Stimulated activated CD8-positive, alpha-beta memory T cell treated with anti-CD3 and anti-CD28 coated beads, Interleukin-2, amount 100 ng/mL, for 1 hour (primary cell): Measurements from ENCODE around the gene NDUFV3.
A peak's percentile ranks its signal among the peaks of the same experiment; 100 is the strongest.
"Not testable (repeated sequence)": the region's sequence is repeated elsewhere in the genome, so short reads cannot be mapped to it uniquely, and the experiment has no call there.

ENCODE experiments used
- DNase-seq, 2 donors: peaks; one replicate each; pipeline ENCODE4 v3.0.0-alpha.2; 2020; ENCODE audit warnings: low read depth in 2 of 2

Gene NDUFV3

GRCh38 chr21:42892582-42892930 is 553 bp upstream of the NDUFV3 start:
- DNase-seq = no peak

- DNase-seq = no peak
Measured at GRCh38 chr21:42900446-42900845, 7.3 kb downstream of the NDUFV3 start.

- DNase-seq = no peak
Measured at GRCh38 chr21:42903817-42904216, 10.7 kb downstream of the NDUFV3 start.

- no peak for DNase-seq
Measured at GRCh38 chr21:42905195-42905594, 12.1 kb downstream of the NDUFV3 start.

- no peak for DNase-seq
Measured at GRCh38 chr21:42906233-42906632, 13.1 kb downstream of the NDUFV3 start.

GRCh38 chr21:42908484-42908883 is 15.4 kb downstream of the NDUFV3 start:
- not testable (repeated sequence) for DNase-seq

GRCh38 chr21:42911920-42912319 is 18.8 kb downstream of the NDUFV3 start:
- DNase-seq = not testable (repeated sequence)

- no peak for DNase-seq
Measured at GRCh38 chr21:42913476-42913875, 20.4 kb downstream of the NDUFV3 start.

GRCh38 chr21:42918291-42918690 is 25.2 kb downstream of the NDUFV3 start:
- no peak for DNase-seq

GRCh38 chr21:42921927-42922326 is 28.8 kb downstream of the NDUFV3 start:
- DNase-seq = no peak

- no peak for DNase-seq
Measured at GRCh38 chr21:42922918-42923317, 29.8 kb downstream of the NDUFV3 start.

- DNase-seq = peak; percentile 8 to 26
Measured at GRCh38 chr21:42923553-42924432, 30.7 kb downstream of the NDUFV3 start.

GRCh38 chr21:42924433-42924751 is 31.3 kb downstream of the NDUFV3 start:
- no peak for DNase-seq

GRCh38 chr21:42925114-42925926 is 32.2 kb downstream of the NDUFV3 start, which contains the start of gene ERVH48-1:
TSS of gene ERVH48-1 (minus strand) at chr21:42925630. CDS start at chr21:42919006, 6,624 bp downstream.
- no peak for DNase-seq

- DNase-seq = not testable (repeated sequence)
Measured at GRCh38 chr21:42927474-42928200, 34.5 kb downstream of the NDUFV3 start.

- no peak for DNase-seq
Measured at GRCh38 chr21:42929969-42930368, 36.9 kb downstream of the NDUFV3 start.

GRCh38 chr21:42931560-42932235 is 38.6 kb downstream of the NDUFV3 start:
- DNase-seq = no peak

GRCh38 chr21:42932378-42933136 is 39.4 kb downstream of the NDUFV3 start:
- not testable (repeated sequence) for DNase-seq

- DNase-seq = not testable (repeated sequence)
Measured at GRCh38 chr21:42933137-42933970, 40.2 kb downstream of the NDUFV3 start.

- DNase-seq = not testable (repeated sequence)
Measured at GRCh38 chr21:42933973-42934372, 40.9 kb downstream of the NDUFV3 start.
